Measurements from ENCODE around the gene OPRD1.

The OPRD1 gene

DNA sequence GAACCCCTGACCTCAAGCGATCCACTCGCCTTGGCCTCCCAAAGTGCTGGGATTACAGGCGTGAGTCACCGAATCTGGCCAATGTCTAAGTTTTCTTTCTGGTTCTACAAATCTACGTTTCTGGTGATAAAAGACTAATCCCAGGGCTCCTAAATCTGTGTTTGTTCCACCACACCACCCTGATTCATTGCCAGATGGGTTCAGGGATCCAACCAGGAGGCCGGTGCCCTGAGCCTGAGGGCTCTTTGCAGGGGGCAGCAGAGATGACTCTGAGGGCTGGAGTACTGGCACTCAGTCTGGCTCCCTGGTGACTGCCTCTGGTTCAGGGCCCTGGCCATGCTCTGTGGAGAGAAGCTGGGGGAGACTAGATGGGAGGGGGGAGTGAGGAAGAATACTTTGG is 10.5 kb upstream of the OPRD1 start:
- DNase-seq (ENCODE audit: low spot score), result no peak

- no peak for DNase-seq (ENCODE audit: low spot score)
These were observed 8.9 kb upstream of the OPRD1 start for GRCh38 chr1:28803051-28803450.

DNA sequence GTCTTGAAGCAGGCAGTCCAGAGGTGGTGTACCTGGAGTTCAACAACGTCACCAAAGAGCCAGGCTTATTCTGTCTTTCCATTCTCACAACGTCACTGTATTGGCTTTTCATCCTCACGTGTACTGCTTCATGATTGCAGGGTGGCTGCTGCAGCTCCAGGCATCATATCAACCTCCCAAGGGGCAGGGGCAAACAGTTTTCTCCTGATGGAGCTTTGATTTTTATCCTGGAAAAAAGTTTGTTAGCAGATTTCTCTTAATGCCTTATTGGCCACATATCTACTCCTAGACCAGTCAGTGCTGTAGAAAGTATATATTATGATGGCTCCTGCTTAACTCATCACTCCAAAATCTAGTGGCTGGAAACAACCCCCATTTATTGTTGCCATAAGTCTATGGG is 8.3 kb upstream of the OPRD1 start:
- DNase-seq (ENCODE audit: low spot score), result no peak

DNA sequence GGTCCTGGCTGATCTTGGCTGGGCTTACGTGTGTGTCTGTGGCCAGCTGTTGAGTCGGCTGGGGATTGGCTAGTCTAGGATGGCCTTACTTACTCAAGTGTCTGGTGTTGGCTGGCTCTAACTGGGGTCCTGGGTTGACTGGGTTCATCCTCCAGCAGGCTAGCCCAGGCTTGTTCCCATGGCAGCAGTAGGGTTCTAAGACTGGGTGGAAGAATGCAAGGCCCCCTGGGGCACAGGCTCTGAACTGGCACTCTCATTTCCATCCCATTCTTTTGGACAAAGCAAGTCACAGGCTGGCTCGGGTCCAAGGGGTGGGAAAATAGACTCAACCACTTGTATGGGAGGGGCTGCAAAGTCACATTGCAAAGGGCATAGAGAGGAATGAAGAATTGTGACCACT is 7.9 kb upstream of the OPRD1 start:
- DNase-seq (ENCODE audit: low spot score), result no peak

- no peak for DNase-seq (ENCODE audit: low spot score)
These were observed 4.9 kb upstream of the OPRD1 start for GRCh38 chr1:28807046-28807445.

DNA sequence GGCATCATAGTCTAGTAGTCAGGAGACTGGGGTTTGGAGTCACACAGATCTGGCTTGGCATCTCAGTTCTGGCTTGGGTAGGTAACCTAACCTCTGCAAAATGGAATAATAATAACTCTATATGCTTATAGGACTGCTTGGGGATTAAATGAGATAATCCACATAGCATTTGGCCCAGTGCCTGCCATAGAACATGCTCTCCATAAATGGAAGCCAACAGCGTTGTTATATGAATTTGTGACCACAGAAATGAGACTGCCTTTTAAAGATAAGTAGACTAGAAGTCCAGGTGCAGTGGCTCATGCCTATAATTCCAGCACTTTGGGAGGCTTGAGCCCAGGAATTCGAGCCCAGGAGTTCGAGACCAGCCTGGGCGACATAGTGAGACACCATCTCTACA is 4.0 kb upstream of the OPRD1 start:
- DNase-seq (ENCODE audit: low spot score), result no peak

DNA sequence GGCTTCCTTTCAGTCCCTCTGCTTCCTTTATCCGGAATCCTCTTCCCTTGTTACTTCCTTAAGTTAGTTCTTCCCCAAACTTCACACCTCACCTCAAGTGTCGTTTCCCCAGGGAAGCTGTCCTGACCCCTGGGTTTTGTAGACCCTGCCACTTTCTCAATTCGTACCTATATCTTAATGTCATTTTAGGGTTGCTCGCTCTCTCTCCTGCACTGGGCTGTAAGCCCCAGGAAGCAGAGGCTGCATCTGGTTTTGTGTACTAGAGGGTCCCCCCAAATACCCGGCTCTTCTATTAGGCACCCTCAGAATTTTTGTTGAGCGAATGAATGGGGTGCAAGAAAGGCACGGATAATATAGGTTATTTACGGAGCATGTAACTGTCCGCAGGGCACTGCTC is 603 bp upstream of the OPRD1 start:
- no peak for DNase-seq (ENCODE audit: low spot score)

- DNase-seq (ENCODE audit: low spot score), result no peak
These were observed 899 bp downstream of the OPRD1 start for GRCh38 chr1:28812669-28813468.

DNA sequence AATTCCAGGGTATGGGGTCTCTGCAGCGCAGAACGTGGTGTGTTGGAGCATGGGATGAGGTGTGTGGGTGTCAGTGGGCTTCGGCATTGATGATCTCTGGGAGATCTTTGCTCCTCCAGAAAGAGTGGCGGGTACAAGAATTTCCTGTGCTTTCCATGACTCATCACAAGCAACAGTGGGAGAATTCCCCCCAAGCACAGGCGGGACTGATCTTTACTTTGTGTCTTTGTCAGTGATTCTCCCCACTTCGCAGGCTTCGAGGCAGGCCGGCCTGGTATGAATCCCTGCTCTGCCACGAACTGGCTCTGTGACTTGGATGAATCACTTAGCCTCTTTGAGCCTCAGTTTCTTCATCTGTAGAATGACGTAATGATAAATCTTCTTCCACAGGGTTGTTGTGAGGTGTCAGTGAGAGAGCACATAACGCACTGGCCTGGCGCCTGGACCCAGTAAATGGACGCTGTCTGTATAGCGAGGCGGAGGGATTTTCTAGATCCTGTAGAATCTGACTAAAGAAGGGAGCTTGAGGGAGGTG is 2.0 kb downstream of the OPRD1 start:
- no peak for DNase-seq (ENCODE audit: low spot score)

GRCh38 chr1:28815533-28816185 is 3.7 kb downstream of the OPRD1 start:
- no peak for DNase-seq (ENCODE audit: low spot score)

DNA sequence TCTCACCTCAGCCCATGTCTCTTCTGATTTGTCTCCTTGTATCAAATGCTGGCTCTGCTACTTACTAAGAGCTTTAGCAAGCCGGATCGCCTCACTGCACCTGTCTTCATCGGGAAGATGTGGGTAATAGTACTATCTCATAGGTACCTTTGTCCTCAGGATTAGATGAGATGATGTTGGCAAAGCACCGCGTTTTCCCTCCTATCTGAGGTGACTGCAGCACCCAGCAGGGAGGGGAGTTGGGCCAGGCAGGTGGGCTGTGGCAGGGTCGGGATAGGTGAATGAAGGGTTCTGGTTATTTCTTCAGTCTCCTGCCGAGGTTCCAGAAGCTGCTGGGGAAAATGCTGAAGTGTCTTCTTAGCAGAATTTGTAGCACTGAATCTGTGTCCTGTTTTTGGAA is 5.2 kb downstream of the OPRD1 start:
- no peak for DNase-seq (ENCODE audit: low spot score)

- DNase-seq (ENCODE audit: low spot score), result no peak
These were observed 7.0 kb downstream of the OPRD1 start for GRCh38 chr1:28819020-28819419.

DNA sequence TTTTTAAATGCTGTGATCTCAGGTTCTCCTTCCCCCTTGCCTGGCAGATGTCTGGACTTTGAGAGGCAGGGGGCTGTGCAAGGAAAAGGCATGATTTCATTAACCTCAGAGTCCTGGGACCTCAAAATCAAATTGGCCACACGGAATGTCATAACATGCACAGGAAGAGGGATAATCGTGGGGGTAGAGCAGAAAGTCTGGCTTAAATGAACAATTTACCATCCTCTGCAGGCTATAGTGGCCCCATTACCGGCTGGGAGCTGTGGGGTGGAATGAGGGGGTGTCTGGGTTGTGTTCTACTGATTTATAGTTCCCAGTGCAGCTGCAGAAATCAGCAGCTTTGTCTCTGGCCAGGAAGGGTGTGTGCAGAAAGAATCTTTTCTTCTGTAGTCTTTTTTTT is 10.8 kb downstream of the OPRD1 start:
- DNase-seq (ENCODE audit: low spot score), result no peak

GRCh38 chr1:28824061-28824460 is 12.1 kb downstream of the OPRD1 start:
- peak; percentile 35 for DNase-seq (ENCODE audit: low spot score)

- peak; percentile 28 for DNase-seq (ENCODE audit: low spot score)
These were observed 16.4 kb downstream of the OPRD1 start for GRCh38 chr1:28828227-28828858.

- no peak for DNase-seq (ENCODE audit: low spot score)
These were observed 18.8 kb downstream of the OPRD1 start for GRCh38 chr1:28830814-28831213.

DNA sequence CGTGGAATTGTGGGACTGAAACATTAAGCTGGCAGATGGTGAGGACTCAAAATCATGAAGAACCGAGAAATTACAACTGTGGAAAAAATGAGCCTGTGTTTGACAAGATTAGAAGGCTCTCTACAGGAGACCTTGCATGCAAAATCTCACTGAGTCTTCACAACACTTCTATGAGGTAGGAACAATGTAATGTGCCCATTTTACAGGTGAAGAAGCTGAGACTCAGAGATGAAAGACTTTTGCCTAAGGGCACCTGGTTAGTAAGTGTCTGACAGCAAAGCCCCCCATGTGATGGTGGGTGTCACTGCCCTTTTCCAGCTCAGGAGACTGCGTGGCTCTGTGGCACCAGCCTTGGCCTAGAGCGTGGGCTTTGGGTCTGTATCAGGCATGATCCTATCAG is 21.0 kb downstream of the OPRD1 start:
- DNase-seq (ENCODE audit: low spot score), result no peak

GRCh38 chr1:28833381-28833780 is 21.4 kb downstream of the OPRD1 start:
- DNase-seq (ENCODE audit: low spot score), result no peak

DNA sequence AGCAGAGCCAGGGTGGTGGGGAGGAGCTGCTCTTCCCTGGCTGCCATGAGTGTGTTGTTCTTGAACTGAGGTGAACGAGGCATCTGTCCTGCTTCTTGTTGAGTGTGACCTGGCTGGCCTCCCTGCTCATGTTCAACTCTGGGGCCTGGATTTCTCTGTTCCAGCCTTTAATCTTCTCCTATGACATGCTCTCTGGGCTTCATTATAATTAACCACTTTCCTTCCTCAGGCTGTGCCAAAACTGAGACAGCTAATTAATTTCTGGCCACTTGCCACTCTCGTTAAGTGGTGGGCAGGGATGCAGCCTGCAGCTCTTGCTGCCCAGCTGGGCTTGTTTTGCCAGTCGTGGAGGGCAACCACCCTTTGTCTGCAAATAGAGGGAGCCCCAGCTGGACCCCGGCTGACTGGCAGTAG is 23.3 kb downstream of the OPRD1 start:
- DNase-seq (ENCODE audit: low spot score), result no peak

- no peak for DNase-seq (ENCODE audit: low spot score)
These were observed 24.5 kb downstream of the OPRD1 start for GRCh38 chr1:28836421-28836956.

- DNase-seq (ENCODE audit: low spot score), result no peak
These were observed 29.1 kb downstream of the OPRD1 start for GRCh38 chr1:28840928-28841544.

GRCh38 chr1:28845786-28846543 is 34.0 kb downstream of the OPRD1 start:
- DNase-seq (ENCODE audit: low spot score), result no peak

Measured in RKO (cell line).